Inflammatory macrophage treated with lipopolysaccharide for 1 hour (primary cell): ENCODE measurements around the gene BBOX1.
"Not testable (repeated sequence)": the region's sequence is repeated elsewhere in the genome, so short reads cannot be mapped to it uniquely, and the experiment has no call there.

Source experiments
- DNase-seq, 2 donors: peaks; one replicate each; pipeline ENCODE4 v3.0.0-alpha.2; 2020 to 2022

Gene BBOX1

DNA sequence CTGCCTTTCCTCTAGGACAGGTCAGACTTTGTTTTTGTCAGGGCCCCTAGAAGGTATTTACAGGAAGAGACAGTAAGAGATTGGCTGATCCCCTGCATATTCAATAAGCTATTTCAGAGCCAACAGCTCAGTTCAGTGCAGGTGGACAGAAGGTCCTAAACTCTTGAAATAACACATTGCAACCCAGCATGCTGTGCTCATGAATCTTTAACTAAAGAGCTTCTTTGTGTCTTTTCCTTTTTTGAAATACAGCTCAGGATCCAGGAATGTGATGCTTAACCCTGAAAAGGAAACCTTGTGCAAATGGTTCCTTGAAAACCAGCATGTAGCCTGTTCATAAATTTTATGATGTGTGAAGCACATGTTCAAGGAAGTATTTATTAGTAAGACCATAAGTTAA is 43.9 kb downstream of the BBOX1 start:
- DNase-seq, result no peak

DNA sequence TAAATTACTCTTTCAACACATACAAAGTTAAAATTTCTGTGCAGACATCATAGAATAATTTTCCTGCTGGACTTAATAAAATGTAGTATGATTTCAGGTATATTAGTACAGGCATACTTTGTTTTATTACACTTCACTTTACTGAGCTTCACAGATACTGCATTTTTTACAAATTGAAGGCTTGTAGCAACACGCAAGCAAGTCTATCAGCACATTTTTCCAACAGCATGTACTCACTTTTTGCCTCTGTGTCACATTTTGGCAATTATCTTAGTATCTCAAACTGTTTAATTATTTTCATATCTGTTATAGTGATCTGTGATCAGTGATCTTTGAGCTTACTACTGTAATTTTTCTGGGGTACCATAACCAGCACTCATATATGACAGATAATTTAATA is 44.5 kb downstream of the BBOX1 start:
- no peak for DNase-seq

DNA sequence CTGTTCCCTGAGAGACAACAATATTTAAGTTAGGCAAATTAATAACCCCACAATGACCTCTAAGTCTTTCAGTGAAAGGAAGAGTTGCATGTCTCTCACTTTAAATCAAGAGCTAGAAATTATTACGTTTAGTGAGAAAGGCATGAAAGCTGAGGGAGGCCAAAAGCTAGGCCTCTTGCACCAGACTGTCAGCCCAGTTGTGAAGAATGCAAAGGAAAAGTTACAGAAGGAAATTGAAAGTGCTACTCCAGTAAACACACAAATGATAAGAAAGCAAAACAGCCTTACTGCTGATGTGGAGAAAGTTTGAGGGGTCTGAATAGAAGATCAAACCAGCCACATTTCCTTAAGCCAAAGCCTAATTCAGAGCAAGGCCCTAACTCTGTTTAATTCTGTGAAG is 45.0 kb downstream of the BBOX1 start:
- no peak for DNase-seq

DNA sequence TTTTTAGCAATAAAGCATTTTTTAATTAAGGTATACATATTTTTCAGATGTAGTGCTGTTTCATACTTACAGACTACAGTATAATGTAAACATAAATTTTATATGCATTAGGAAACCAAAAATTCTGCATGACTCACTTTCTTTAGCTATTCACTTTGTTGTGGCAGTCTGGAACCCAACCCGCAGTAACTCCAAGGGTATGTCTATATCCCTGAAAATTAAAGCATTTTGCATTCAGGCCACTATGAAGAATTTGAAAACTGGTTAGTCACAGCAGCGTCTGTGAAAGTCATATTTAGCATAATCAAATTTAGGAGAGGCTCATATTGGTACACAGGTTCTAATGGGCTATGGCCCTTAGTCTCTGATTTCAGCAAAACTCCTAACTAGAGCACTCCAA is 46.8 kb downstream of the BBOX1 start:
- DNase-seq, result no peak

GRCh38 chr11:27088353-27088752 is 47.7 kb downstream of the BBOX1 start:
- DNase-seq, result no peak

DNA sequence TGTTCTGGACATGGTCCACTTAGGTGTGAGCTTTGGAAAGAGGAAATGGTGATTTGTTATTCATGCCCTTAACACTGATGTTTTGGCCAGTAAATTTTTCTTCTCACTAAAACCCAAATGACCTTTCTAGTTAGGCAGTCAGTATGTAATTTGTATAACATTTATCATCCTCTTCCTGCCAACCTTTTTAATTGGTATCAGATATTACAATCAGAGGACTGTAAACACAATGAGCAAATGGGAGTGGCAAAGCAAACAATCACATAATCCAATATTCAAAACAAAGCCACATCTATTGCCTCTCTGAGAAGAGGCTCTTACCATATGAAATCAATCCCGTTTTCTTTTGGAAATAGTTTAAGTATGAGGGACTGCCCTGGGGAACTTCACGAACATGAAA is 49.1 kb downstream of the BBOX1 start:
- no peak for DNase-seq

GRCh38 chr11:27090357-27090948 is 49.8 kb downstream of the BBOX1 start:
- not testable (repeated sequence) for DNase-seq

DNA sequence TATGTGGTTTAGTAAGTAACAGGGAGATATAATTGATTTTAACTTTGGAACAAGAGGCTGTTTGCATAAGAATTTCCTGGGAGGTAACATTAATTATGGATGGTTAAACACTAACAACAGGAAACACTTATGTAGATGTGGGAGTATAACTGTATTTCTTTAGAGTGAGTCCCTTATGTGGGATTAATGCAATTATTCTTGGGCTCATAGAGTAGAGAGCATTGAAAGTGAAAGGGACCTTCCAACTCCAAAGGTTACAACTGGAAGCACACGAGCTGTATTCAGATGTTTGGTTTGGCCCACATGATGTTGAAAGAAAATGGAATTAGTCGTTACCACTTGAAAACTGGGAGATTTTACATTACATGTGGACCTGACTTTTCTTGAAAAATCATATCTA is 53.5 kb downstream of the BBOX1 start:
- no peak for DNase-seq

DNA sequence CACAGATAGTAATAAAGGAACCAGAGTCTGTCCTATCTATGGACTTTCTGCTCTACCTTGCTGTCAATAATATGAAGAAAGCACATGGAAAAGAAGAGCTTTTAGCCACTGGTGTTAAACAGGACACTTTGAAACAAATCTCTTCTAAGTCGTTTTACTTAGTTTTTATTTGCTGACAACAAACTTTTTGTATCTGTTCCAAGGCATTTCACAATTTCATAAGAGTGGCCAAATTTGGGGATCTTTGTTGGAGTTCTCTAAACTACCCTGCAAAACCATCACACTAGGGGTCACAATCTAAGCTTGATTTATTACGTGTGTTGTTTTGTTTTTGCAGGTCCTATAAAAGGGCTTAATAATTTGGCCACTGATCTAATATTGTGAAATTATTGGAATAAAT is 54.4 kb downstream of the BBOX1 start:
- no peak for DNase-seq

DNA sequence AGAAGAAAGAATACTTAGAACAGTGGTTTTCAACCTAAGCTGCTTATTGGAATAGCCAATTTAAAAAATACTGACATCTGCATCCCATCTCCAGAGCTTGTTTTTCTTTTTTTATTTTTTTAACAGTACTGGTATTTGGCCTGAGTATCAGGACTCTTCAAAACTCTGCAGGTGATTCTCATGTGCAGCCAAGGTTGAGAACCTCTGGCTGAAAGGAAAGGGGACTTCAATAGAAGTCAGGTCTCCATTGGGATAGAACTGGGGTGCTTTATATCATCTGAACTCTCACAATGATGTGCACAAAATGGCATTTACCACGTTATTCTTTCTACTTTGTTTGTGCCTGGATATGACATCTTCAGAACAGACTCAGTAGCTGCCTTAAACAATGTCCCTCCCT is 55.3 kb downstream of the BBOX1 start:
- no peak for DNase-seq

DNA sequence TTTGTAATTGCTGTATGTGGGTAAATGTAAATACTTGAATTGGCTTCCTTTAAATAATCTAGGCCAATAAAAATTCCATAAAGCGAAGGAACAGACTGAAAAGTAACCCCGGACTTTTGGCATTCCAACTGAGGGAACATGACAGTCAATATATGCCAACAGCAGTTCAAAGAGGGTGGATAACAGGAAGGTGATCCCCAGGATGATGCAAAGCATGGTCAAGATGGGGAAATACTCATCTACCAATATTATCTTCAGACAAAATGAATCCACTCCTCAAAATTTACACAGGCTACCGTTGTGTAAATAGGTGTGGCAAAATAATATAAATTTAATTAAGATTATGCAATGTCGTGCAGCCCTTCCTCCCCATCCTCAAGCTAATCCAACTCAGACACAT is 56.9 kb downstream of the BBOX1 start:
- no peak for DNase-seq

GRCh38 chr11:27100534-27100933 is 59.9 kb downstream of the BBOX1 start:
- no peak for DNase-seq

DNA sequence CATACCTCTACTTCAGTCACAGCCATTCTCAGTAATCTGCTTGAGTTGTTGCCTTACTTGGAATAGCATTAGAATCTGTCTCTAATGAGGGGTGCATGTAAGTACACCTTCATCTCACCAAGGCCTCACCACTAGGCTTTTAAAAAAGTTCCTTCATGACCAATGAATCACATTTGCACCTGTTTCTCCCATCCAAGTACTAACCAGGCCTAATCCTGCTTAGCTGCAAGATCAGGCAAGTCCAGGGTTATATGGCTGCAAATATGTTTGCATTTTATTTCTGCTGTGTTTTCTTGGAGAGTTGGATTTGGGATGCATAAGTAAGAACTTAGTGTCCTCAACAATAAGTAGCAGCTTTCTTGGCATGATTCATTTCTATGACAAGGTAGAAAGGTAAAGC is 66.9 kb downstream of the BBOX1 start:
- DNase-seq, result no peak

DNA sequence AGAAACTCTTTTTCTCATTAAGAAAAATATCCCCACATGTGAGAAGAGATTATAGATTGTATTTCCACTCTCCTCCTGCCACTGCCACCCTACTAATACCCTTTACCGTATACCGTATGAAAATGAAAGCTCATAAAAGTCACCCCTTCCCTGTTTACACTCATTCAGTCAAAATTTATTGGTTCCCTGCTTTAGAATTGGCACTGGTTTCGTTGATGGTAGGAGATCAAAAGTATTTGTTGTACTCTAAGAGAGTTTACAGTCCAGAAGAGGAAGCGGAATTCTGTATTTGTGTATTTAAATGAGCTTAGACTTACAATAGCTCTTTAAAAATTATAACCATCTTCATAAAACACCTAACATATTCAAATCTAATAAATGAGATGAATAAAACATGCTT is 68.2 kb downstream of the BBOX1 start:
- no peak for DNase-seq

DNA sequence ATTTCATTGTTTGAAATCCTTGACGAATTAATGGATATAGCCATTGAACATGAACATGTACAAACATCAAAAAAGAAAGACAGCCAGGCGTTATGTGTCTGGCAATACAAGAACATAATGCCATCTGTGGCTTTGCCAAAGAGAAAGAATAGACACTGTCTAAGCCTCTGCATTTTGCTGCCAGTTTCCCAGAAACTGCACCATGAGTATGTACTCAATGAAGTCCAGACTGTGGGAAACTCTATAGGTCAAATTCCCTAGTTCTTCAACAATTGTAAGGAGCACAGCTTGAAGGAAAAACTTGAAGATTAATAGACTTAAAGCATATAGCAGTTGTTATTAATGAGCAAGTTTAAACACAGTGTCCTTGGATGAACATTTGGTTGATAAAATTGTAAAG is 71.3 kb downstream of the BBOX1 start:
- DNase-seq, result no peak

DNA sequence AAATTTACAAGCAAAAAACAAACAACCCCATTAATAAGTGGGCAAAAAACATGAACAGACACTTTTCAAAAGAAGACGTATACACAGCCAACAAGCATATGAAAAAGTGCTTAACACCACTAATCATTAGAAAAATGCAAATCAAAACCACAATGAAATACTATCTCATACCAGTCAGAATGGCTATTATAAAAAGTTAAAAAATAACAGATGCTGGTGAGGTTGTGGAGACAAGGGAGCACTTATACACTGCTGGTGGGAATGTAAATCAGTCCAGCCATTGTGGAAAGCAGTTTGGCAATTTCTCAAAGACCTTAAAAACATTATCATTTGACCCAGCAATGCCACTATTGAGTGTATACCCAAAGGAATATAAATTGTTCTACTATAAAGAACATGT is 72.3 kb downstream of the BBOX1 start:
- DNase-seq, result no peak

DNA sequence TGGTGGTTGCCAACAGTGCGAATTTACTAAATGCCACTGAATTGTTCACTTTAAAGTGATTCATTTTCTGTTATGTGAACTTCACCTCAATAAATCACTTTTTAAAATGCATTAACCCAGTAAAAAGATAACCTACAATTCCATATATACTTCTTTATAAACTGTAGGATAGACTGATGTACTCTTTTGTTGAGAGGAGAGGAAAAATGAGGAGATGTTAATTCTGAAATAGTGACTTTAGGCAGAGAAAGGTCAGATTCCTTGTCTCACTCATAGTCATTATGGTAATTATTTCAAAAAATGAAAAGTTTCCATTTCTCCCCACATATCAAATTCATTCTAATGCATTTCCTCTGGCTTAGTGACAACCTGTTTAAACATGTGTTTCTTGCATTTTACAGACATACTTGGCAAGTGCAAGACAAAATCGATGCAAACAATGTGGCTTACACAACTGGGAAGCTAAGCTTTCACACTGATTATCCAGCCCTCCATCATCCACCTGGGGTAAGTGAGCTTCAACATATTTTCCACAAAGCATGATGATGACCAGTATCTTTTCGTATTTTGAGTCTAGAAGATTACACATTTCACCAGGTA is 74.5 kb downstream of the BBOX1 start:
- DNase-seq, result no peak

DNA sequence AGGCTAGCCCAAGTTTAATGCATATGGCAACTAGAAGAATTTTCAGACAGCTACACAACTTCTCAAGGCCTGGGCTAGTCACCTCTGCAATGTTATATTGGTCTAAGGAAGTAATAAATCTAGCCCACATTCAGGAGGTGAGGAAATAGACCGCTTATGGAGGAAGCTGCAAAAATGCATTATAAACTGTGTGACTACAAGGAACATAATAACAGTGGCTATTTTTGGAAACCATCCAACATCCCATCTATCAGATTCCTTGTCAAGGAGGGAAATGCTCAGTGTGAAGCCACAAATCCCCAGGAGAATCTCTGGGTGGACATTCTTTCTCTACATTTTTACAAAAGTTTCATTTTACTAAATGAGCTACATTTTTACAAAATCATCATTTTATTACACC is 76.1 kb downstream of the BBOX1 start:
- DNase-seq, result no peak

GRCh38 chr11:27118371-27118770 is 77.8 kb downstream of the BBOX1 start:
- DNase-seq, result no peak

DNA sequence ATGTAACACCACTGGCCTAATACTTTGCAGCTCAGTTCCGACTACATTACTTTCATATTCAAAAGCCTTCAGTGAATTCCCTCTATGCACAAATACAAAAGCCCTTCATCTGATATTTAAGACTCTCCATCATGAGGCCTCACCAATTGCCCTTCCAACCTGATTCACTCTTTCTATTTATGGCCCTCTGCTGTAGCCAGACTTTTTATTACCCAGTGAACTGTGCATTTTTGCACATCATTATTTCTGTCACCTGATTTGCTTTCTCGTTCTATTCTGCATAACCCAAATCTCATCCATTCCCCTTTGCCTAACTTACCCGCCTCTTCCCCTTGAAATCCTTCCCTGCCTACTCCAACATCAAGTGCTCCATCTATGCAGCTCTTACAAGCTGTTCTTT is 78.3 kb downstream of the BBOX1 start:
- DNase-seq, result no peak

DNA sequence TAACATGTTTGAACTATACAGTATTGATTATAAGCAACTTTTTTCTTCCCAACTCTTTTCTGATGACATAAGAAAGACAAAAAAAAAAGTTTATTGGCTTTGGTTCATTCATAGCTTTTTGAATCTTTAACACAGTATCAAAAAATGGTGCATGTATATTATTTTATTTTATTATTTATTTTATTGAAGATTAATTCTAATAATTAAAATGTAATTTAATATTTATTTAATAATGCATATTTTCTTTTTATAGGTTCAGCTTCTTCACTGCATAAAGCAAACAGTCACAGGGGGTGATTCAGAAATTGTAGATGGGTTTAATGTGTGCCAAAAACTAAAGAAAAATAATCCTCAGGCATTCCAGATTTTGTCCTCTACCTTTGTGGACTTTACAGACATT is 78.8 kb downstream of the BBOX1 start:
- no peak for DNase-seq

- DNase-seq, result no peak
These were observed 79.6 kb downstream of the BBOX1 start for GRCh38 chr11:27120211-27120610.

DNA sequence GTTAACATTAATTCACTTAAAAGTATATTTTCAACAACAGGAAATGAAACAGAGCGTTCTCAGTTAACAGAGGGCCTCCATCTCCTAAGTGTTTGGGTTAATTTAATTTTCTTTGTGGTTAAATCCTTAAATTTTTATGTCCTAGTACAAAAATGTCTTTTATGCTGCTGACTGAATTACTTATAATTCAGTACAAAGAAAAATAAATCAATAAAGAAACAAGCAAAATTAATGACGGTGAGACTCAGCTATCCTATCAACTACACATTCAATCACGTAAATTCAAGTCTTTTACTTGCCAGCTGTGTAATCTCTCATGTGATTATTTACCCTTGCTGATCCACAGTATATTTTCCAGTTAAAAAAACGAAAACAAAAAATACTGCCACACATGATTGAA is 81.4 kb downstream of the BBOX1 start:
- no peak for DNase-seq

- no peak for DNase-seq
These were observed 84.1 kb downstream of the BBOX1 start for GRCh38 chr11:27124514-27125264.

DNA sequence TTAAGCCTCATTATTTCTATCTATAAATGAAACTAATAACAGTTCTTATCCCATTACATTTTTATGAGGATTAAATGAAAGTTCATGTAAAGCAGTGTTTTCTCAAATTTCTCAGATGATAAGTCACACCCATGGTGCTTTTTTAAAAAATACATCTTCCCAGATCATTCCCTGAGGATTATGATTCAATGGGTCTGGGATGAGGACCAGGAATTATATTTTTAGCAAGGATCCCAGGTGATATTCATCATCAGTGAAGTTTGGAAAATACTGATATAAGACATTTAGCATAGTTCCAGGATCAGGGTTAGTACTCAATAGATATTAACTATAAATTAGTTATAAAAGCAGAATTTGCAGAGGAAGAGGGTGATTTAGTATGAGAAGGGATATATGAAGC is 89.1 kb downstream of the BBOX1 start:
- DNase-seq, result no peak
